ENCODE measurements around the gene RAB35.

The RAB35 gene

GRCh38 chr12:120126635-120127005 is 10.1 kb upstream of the RAB35 start:
- DNase-seq (ENCODE audit: low read depth), result peak; percentile 72
- no peak for TF ChIP-seq CTCF (conservative IDR thresholded peaks at IDR 0.05; ENCODE audit: control insufficient read depth, insufficient read depth, low read depth, low read length)
- no peak overlapping the region for H3K4me3 ChIP-seq (ENCODE audit: control insufficient read depth, low read depth, low read length)

DNA sequence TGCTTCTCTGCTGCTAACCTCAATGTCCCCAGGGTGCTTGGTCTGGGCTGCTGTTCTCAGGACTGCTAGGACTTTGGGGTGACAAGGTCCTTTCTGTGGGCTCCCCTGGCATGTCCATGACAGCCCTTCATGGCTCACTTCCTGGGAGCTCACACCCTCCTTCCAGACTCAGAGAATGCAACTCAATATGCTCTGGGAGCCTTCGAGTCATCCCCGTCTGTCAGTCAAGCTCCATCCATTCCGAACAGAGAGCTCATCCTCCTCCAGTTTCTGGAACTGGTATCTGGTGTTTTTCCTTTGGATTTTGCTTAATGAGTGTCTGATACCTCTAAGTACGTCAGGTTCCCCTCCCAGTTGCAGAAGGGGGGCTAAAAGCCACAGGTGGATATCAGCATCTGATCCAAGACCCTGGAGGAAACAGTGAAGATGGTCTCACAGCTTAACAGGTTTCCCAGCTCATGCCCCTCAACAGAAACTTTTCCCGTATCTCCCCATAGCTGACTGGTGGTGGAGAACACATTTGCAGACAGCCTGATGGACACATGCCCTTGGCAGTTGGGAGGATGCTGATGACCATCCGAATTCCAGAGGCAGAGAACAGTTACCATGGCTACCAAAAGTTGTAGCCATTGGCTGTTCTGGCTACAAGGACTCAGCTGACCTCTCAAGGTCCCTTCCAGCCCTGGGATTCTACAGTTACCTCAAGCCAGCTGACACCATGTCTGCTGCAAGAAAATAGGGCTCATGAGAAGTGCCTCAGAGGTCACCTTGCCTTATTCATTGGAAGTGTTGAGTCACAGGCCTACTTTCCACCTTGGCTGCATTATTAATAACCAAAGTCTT is 9.5 kb upstream of the RAB35 start:
- TF ChIP-seq CTCF (conservative IDR thresholded peaks at IDR 0.05; ENCODE audit: control insufficient read depth, insufficient read depth, low read depth, low read length), result no peak
- no peak overlapping the region for H3K4me3 ChIP-seq (ENCODE audit: control insufficient read depth, low read depth, low read length)
- peak; percentile 49 for DNase-seq (ENCODE audit: low read depth)

DNA sequence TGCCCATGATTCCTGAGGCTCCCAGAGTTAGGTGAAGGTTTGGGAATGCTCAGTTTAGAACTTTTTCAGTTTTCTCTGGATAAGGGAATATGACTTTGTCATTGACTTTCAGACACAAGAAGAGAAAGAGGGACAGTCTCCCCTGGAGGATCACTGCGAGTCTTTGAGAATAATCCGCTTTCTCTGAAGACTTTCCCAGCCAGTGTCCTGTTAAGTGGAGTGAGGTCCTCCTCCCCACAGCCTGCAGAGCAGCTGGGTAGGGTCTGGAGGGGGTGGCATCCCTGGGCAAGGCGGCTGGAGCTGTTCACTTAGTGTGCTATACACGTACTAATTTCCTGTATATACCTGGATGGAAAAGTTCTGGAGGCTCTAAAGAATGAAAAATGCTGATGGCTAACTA is 8.5 kb upstream of the RAB35 start:
- no peak overlapping the region for H3K4me3 ChIP-seq (ENCODE audit: control insufficient read depth, low read depth, low read length)
- DNase-seq (ENCODE audit: low read depth), result no peak
- TF ChIP-seq CTCF (conservative IDR thresholded peaks at IDR 0.05; ENCODE audit: control insufficient read depth, insufficient read depth, low read depth, low read length), result no peak

- no peak for TF ChIP-seq CTCF (conservative IDR thresholded peaks at IDR 0.05; ENCODE audit: control insufficient read depth, insufficient read depth, low read depth, low read length)
- no peak overlapping the region for H3K4me3 ChIP-seq (ENCODE audit: control insufficient read depth, low read depth, low read length)
- no peak for DNase-seq (ENCODE audit: low read depth)
These were observed 5.3 kb upstream of the RAB35 start for GRCh38 chr12:120121766-120122293.

GRCh38 chr12:120121343-120121742 is 4.8 kb upstream of the RAB35 start:
- no peak overlapping the region for H3K4me3 ChIP-seq (ENCODE audit: control insufficient read depth, low read depth, low read length)
- no peak for TF ChIP-seq CTCF (conservative IDR thresholded peaks at IDR 0.05; ENCODE audit: control insufficient read depth, insufficient read depth, low read depth, low read length)
- DNase-seq (ENCODE audit: low read depth), result no peak

GRCh38 chr12:120119271-120119973 is 2.9 kb upstream of the RAB35 start:
- no peak overlapping the region for H3K4me3 ChIP-seq (ENCODE audit: control insufficient read depth, low read depth, low read length)
- peak; percentile 35 for DNase-seq (ENCODE audit: low read depth)
- no peak for TF ChIP-seq CTCF (conservative IDR thresholded peaks at IDR 0.05; ENCODE audit: control insufficient read depth, insufficient read depth, low read depth, low read length)
